ENCODE results near the gene CERK.

CERK gene

DNA sequence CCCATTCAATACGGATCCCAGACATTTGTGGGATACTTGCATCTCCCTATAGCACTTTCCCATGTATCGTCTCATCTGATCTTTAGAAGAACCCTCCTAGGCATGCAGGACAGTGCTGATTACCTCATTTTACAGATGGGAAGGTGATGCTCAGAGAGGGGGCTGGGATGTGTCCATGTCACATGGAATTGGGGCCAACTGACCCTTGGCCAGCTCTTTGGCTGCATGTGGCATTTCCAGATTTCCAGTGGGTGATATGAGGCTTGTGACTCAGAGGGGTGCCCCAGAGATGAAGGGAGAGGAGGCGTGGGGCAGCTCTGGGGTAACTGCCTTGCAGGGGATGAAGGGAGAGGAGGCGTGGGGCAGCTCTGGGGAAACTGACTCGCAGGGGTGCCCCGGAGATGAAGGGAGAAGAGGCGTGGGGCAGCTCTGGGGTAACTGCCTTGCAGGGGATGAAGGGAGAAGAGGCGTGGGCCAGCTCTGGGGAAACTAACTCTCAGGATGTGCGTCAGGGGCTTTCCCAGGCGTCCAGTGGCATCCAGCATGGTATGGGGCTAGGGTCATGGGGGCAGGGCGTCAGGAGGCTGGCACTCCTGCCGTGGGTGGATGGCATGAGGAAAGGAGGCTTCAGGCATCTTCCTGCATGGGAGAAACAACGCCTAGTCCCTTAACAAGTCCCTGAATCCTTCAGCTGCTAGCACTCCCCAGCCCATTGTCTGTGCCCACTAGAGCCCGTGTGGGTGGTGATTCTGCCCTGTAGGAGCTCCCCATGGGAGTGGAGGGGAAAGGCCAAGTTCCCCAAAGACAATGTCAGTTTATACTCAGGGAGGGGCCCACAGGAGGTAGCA is 11.9 kb upstream of the CERK start:
- H3K4me3 ChIP-seq (ENCODE audit: low read depth, low read length), result no peak overlapping the region
- no peak for DNase-seq (ENCODE audit: low read depth)
- TF ChIP-seq, protein P1, sequence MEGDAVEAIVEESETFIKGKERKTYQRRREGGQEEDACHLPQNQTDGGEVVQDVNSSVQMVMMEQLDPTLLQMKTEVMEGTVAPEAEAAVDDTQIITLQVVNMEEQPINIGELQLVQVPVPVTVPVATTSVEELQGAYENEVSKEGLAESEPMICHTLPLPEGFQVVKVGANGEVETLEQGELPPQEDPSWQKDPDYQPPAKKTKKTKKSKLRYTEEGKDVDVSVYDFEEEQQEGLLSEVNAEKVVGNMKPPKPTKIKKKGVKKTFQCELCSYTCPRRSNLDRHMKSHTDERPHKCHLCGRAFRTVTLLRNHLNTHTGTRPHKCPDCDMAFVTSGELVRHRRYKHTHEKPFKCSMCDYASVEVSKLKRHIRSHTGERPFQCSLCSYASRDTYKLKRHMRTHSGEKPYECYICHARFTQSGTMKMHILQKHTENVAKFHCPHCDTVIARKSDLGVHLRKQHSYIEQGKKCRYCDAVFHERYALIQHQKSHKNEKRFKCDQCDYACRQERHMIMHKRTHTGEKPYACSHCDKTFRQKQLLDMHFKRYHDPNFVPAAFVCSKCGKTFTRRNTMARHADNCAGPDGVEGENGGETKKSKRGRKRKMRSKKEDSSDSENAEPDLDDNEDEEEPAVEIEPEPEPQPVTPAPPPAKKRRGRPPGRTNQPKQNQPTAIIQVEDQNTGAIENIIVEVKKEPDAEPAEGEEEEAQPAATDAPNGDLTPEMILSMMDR (IDR thresholded peaks at IDR 0.05; ENCODE audit: low read depth, low read length), result no peak
- no peak for TF ChIP-seq POLR2A (IDR thresholded peaks at IDR 0.05; ENCODE audit: extremely low read depth, insufficient read length)
- TF ChIP-seq MYC (IDR thresholded peaks at IDR 0.05; ENCODE audit: low read depth, low read length), result no peak
- TF ChIP-seq, protein P2, sequence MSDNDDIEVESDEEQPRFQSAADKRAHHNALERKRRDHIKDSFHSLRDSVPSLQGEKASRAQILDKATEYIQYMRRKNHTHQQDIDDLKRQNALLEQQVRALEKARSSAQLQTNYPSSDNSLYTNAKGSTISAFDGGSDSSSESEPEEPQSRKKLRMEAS (IDR thresholded peaks at IDR 0.05; ENCODE audit: low read depth, low read length), result no peak

DNA sequence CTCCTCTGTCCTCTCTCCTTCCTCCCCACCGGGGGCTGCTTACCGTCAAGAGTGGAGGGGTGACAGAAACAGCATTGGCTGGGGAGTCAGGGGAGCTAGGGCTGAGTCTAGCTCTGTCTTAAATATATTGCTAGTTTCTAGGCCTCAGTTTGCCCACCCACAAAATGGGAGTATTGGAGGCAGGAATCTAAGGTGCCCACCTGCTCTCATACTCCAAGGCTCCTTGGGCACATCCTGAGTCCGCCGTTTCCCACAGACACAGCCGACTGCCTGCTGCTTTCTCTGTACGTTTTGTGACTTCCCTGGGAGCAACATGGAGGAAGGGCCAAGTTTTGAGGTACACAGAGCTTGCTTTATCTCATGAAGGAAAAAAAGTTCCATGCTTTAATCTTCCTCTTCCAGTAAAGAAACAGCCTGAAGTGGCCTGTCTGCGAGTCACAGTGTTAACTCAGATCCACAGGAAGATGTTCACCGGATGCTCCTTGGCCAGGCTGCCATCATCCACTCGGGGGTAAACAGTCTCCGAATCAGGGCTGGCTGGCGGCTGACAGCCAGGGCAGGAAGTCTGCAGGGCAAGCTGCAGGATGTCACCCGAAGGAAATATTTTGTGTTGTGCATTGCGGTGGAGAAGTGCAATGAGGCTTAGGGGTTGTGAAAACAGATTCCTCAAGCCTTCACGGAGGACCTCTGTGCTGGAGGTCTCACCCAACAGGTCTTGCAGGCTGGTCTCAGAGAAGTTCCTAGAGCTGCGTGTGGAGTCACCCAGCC is 11.0 kb upstream of the CERK start:
- TF ChIP-seq, protein P2 (IDR thresholded peaks at IDR 0.05; ENCODE audit: low read depth, low read length), result no peak
- TF ChIP-seq MYC (IDR thresholded peaks at IDR 0.05; ENCODE audit: low read depth, low read length), result no peak
- no peak for TF ChIP-seq POLR2A (IDR thresholded peaks at IDR 0.05; ENCODE audit: extremely low read depth, insufficient read length)
- TF ChIP-seq, protein P1 (IDR thresholded peaks at IDR 0.05; ENCODE audit: low read depth, low read length), result no peak
- DNase-seq (ENCODE audit: low read depth), result peak; percentile 20
- no peak overlapping the region for H3K4me3 ChIP-seq (ENCODE audit: low read depth, low read length)

DNA sequence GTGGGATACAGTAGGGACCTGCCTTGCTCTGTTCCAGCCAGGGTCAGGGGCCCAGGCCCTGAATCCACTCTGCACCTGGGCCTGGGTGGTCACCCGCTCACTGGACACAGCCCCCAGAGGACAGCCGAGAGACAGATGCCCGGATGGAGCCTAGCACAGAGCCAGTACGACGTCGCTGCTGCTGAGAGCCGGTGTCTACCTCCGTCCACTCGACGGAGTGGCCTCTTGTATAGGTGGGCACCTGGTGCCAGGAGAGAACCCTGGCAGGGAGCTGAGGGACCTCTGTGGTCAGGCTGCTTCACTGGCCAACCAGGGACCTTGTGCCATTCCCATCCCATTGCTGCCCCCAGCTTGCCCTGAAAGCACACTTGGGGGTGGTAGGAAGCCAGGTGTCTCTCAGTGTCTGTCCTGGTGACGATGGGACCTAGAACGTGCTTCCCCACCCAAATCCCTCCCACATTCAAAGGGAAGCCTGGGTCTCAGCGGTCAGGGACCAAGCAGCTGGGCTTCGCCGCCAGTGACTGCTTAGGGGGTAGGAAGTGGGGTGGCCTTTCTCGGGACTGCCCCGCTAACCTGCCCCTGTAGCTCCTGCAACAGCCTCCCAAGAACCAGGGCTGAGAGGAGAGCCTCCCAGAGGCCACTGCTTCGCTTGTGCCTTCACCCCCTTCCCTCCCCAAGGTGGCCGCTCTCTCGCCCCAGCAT is 10.3 kb upstream of the CERK start:
- no peak overlapping the region for H3K4me3 ChIP-seq (ENCODE audit: low read depth, low read length)
- no peak for TF ChIP-seq POLR2A (IDR thresholded peaks at IDR 0.05; ENCODE audit: extremely low read depth, insufficient read length)
- TF ChIP-seq, protein P1 (IDR thresholded peaks at IDR 0.05; ENCODE audit: low read depth, low read length), result no peak
- TF ChIP-seq, protein P2 (IDR thresholded peaks at IDR 0.05; ENCODE audit: low read depth, low read length), result no peak
- no peak for TF ChIP-seq MYC (IDR thresholded peaks at IDR 0.05; ENCODE audit: low read depth, low read length)
- no peak for DNase-seq (ENCODE audit: low read depth)

DNA sequence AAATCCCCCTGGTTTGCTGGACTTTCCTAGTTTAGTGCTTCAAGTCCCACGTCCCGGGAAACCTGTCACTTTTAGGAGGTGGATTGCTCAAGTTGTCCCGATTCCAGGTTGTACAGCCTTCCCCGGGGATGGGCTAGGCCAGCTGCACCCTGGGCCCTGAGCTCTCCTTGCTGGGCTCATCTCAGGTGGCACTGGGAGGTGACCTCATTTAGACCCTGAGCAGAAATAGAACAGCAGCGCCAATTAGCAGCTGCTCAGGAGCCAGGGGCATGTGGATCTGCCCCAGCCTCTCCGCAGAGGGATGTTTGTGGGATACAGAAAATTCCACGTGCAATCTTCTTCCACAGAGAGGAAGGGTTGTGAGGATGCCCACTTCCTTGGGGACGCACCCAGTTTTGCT is 9.6 kb upstream of the CERK start:
- no peak overlapping the region for H3K4me3 ChIP-seq (ENCODE audit: low read depth, low read length)
- no peak for TF ChIP-seq POLR2A (IDR thresholded peaks at IDR 0.05; ENCODE audit: extremely low read depth, insufficient read length)
- TF ChIP-seq MYC (IDR thresholded peaks at IDR 0.05; ENCODE audit: low read depth, low read length), result no peak
- TF ChIP-seq, protein P2 (IDR thresholded peaks at IDR 0.05; ENCODE audit: low read depth, low read length), result no peak
- TF ChIP-seq, protein P1 (IDR thresholded peaks at IDR 0.05; ENCODE audit: low read depth, low read length), result no peak
- no peak for DNase-seq (ENCODE audit: low read depth)

DNA sequence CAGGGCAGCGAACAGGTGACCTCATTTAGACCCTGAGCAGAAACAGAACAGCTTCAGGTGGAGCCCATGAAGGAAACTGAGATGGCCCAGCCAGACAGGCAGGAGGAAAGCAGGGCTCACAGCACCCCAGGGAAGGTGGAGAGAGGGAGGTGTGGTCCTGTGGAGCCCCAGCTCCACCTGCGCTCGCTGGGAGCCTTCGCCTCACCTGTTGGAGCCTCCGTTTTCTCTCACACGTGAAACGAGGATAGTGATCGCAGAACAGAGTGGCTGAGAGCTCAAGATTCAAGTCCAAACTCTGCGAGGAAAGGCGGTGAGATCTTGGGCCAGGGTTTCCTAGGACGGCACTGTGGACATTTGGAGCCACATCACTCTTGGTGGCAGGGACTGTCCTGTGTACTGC is 8.6 kb upstream of the CERK start:
- H3K4me3 ChIP-seq (ENCODE audit: low read depth, low read length), result no peak overlapping the region
- no peak for DNase-seq (ENCODE audit: low read depth)
- no peak for TF ChIP-seq POLR2A (IDR thresholded peaks at IDR 0.05; ENCODE audit: extremely low read depth, insufficient read length)
- TF ChIP-seq, protein P1 (IDR thresholded peaks at IDR 0.05; ENCODE audit: low read depth, low read length), result no peak
- TF ChIP-seq, protein P2 (IDR thresholded peaks at IDR 0.05; ENCODE audit: low read depth, low read length), result no peak

All from NB4 (cell line).